Endothelial cell of umbilical vein (primary cell): Measurements from ENCODE around the gene TFAP2E. TPM values are rescaled to one million over a fixed set of nuclear protein-coding genes. Genes with fewer than 3 reads are reported as not detected.

Experiments
- BruUV-seq: library from RNA; stranded (reverse); fragments of 400-500 nt; replicated peaks from 2 replicates; lab custom pipeline; 2021; lab: Mats Ljungman, UMichigan
- CTCF ChIA-PET: fragments of 300-600, 350-600 bp; sonication (Branson Sonifier 250); formaldehyde crosslinking; loops from one replicate; lab custom pipeline; 2021; ENCODE audit warnings: antibody characterized with exemption, inconsistent platforms; lab: Charles Lee
- POLR2A ChIA-PET: fragments of 300-600, 350-600 bp; sonication (Branson Sonifier 250); formaldehyde crosslinking; loops from one replicate; lab custom pipeline; 2021; ENCODE audit warnings: antibody characterized with exemption, inconsistent platforms; lab: Charles Lee
- DNase-seq: peaks from one replicate; pipeline ENCODE4 v3.0.0-alpha.2; 2011; ENCODE audit warnings: low read depth, low spot score
- FAIRE-seq: peaks from 2 replicates; lab custom pipeline; 2011; peaks lifted over from hg19 to GRCh38; lab: Jason Lieb, UNC
- H2AFZ ChIP-seq: 2 replicates; pipeline ENCODE4 v1.6.0; 2012; ENCODE audit warnings: low read depth, low read length, control low read depth, inconsistent platforms
- H3K27ac ChIP-seq: 2 replicates; pipeline ENCODE4 v1.5.1; 2011; ENCODE audit warnings: low read depth, mild to moderate bottlenecking, control low read depth, low read length, moderate library complexity; ENCODE audit not compliant: insufficient read depth
- H3K27me3 ChIP-seq, 2 experiments: 2 replicates each; pipeline versions ENCODE4 v1.6.0 to v1.6.1; 2011; ENCODE audit warnings: low read length in 2 of 2, mixed read lengths in 1 of 2; ENCODE audit not compliant: control insufficient read depth in 2 of 2, insufficient read depth in 2 of 2
- H3K36me3 ChIP-seq, 2 experiments: 2 replicates in 1 of 2; 3 replicates in 1 of 2; pipeline ENCODE4 v1.5.1; 2011; ENCODE audit warnings: low read length in 2 of 2, mild to moderate bottlenecking in 1 of 2, moderate library complexity in 1 of 2; ENCODE audit not compliant: control insufficient read depth in 2 of 2, insufficient read depth in 2 of 2; ENCODE audit errors: extremely low read depth in 1 of 2
- H3K4me1 ChIP-seq: 3 replicates; pipeline ENCODE4 v1.5.1; 2011; ENCODE audit warnings: mild to moderate bottlenecking, low read length; ENCODE audit not compliant: control insufficient read depth, insufficient read depth; ENCODE audit errors: extremely low read depth
- H3K4me2 ChIP-seq: 2 replicates; pipeline ENCODE4 v1.6.1; 2011; ENCODE audit warnings: low read length, control low read depth, mixed read lengths; ENCODE audit not compliant: insufficient read depth
- H3K4me3 ChIP-seq, 3 experiments: fragments of 200-600 bp in 1 of 3; sonication (generic), shearing (Covaris generic) in 1 of 3; replicated peaks in 1 of 3; 2 replicates each; pipeline ENCODE4 v1.5.1; 2011 to 2016; ENCODE audit warnings: control low read depth in 3 of 3, low read length in 3 of 3, mild to moderate bottlenecking in 2 of 3, inconsistent platforms in 1 of 3, low read depth in 1 of 3, moderate library complexity in 1 of 3; ENCODE audit not compliant: insufficient read depth in 1 of 3
- H3K79me2 ChIP-seq: 2 replicates; pipeline ENCODE4 v1.6.0; 2012; ENCODE audit warnings: low read length, inconsistent platforms; ENCODE audit not compliant: control insufficient read depth, insufficient read depth
- H3K9ac ChIP-seq: replicated peaks from 2 replicates; pipeline ENCODE3; 2011; ENCODE audit warnings: low read length, control low read depth; ENCODE audit not compliant: insufficient read depth; ENCODE audit errors: extremely low read depth
- H3K9me1 ChIP-seq: replicated peaks from 3 replicates; pipeline ENCODE4 v1.6.0; 2011; ENCODE audit warnings: mild to moderate bottlenecking, low read length; ENCODE audit not compliant: control insufficient read depth, insufficient read depth; ENCODE audit errors: extremely low read depth
- H3K9me3 ChIP-seq: replicated peaks from 2 replicates; pipeline ENCODE4 v1.5.1; 2012; ENCODE audit warnings: low read length, inconsistent platforms; ENCODE audit not compliant: control insufficient read depth, insufficient read depth
- H4K20me1 ChIP-seq: replicated peaks from 2 replicates; pipeline ENCODE3; 2011; ENCODE audit warnings: mild to moderate bottlenecking, low read length; ENCODE audit not compliant: control insufficient read depth, insufficient read depth; ENCODE audit errors: extremely low read depth
- CTCF ChIP-seq, 2 donors: IDR thresholded peaks; 1 replicate in 1 of 2; 2 replicates in 1 of 2; pipeline ENCODE4 v1.5.1; 2011; ENCODE audit warnings: low read length in 2 of 2, mild to moderate bottlenecking in 2 of 2, moderate library complexity in 2 of 2, control low read depth in 1 of 2, inconsistent platforms in 1 of 2, low read depth in 1 of 2; ENCODE audit not compliant: insufficient read depth in 1 of 2; ENCODE audit errors: extremely low read depth in 1 of 2
- EZH2 ChIP-seq: IDR thresholded peaks from 2 replicates; pipeline ENCODE4 v1.6.1; 2012; ENCODE audit warnings: borderline replicate concordance, low read depth, mild to moderate bottlenecking, moderate library complexity, low read length, inconsistent platforms; ENCODE audit not compliant: severe bottlenecking
- JUN ChIP-seq: IDR thresholded peaks from 2 replicates; pipeline ENCODE4 v1.6.1; 2011; ENCODE audit warnings: borderline replicate concordance, low read depth; ENCODE audit not compliant: insufficient read length, insufficient read depth
- dilution Hi-C: fragments of 300-500 bp; cut with MboI; formaldehyde crosslinking; loops from one replicate; pipeline ENCODE4 v1.15.0; 2019; ENCODE audit warnings: low sequenced_read_pairs; ENCODE audit not compliant: extremely low pct_ligation_motif_present
- intact Hi-C: fragments of 100-400 bp; cut with micrococcal nuclease; formaldehyde crosslinking; loops from one replicate; pipeline ENCODE4 v1.10.0; 2022
- polyA plus RNA-seq, 4 experiments: library from polyadenylated mRNA; depleted of rRNA in 3 of 4; stranded (reverse) in 3 of 4; unstranded in 1 of 4; fragments of >200 nt; gene quantifications; 2 replicates each; pipeline versions ENCODE4 v1.2.1 to v1.2.3, GENCODE V29; 2011 to 2012; ENCODE audit warnings: missing spikeins in 1 of 4
- total RNA-seq: library from RNA; stranded (reverse); gene quantifications from 2 replicates; pipeline ENCODE4 v1.2.3, GENCODE V29; 2021

Gene TFAP2E
- total and polyA plus RNA-seq, 2 donors (not counting 3 experiments of a cell fraction or from before 2014, with no cell fraction given) = 0.06 TPM; not detected in 1

- H3K9me1 ChIP-seq = no peaks in the 10 kb centered on the region
- H3K36me3 ChIP-seq = peaks cover 0 to 2% of the 10 kb centered on the region in 2 experiments
- H3K4me2 ChIP-seq = peak overlapping the region; percentile 91
- dilution Hi-C loops (no loop called here), intact Hi-C loops (loop anchor here (5.0 to 10.0 kb wide), 2 partner anchors 274 to 366 kb away; partner anchors contain the start of gene SFPQ)
- H3K79me2 ChIP-seq = peaks cover 13% of the 10 kb centered on the region
- H3K4me3 ChIP-seq = peak overlapping the region; percentile 46 to 59 (median 53)
- no peaks in the 10 kb centered on the region for H3K27me3 ChIP-seq
- H2AFZ ChIP-seq = no peak overlapping the region
- H3K4me1 ChIP-seq = peaks cover 6% of the 10 kb centered on the region
- peak overlapping the region; percentile 74 for H3K9ac ChIP-seq
- POLR2A ChIA-PET = interaction anchor here (0.7 kb wide), 1 partner anchor 380 kb away, joined by 3 read pairs; no protein-coding TSS in a partner anchor
- FAIRE-seq (peak; percentile 66), DNase-seq (no peak)
- no TSS peak for BruUV-seq
- H4K20me1 ChIP-seq = no peaks in the 10 kb centered on the region
- CTCF ChIA-PET = interaction anchor here (1.1 to 8.5 kb wide), 2 partner anchors 15 to 106 kb away, joined by 4 to 155 read pairs; partner anchors contain the start of gene TFAP2E
- TF ChIP-seq EZH2 (no peak), CTCF (IDR thresholded peaks at IDR 0.05; ENCODE audit: extremely low read depth in 1 of 2, insufficient read depth in 1 of 2, low read depth in 1 of 2, low read length in 2 of 2) (no peak), JUN (no peak)
- H3K9me3 ChIP-seq = no peaks in the 10 kb centered on the region
- no peak overlapping the region for H3K27ac ChIP-seq
Observed at GRCh38 chr1:35558374-35559316, 14.5 kb upstream of the TFAP2E start.
